B cell (primary cell): ENCODE measurements around the gene PRUNE2. TPM values are rescaled to one million over a fixed set of nuclear protein-coding genes. Genes with fewer than 3 reads are reported as not detected.

Experiments used
- ATAC-seq: fragments of 200-7000 bp; cut with Tn5 transposase; one replicate; pipeline ENCODE4 v1.10.0; 2021; ENCODE audit warnings: low read depth, mild to moderate bottlenecking, moderate number of reproducible peaks, moderate library complexity
- CTCF ChIA-PET: fragments of 350-600 bp; sonication (Branson Sonifier 250); formaldehyde crosslinking; loops from one replicate; lab custom pipeline; 2021; ENCODE audit warnings: antibody characterized with exemption, inconsistent platforms; lab: Charles Lee
- POLR2A ChIA-PET: fragments of 350-600 bp; sonication (Branson Sonifier 250); formaldehyde crosslinking; loops from one replicate; lab custom pipeline; 2021; ENCODE audit warnings: antibody characterized with exemption; lab: Charles Lee
- DNase-seq: peaks from one replicate; pipeline ENCODE4 v3.0.0; 2013
- H2AFZ ChIP-seq: 2 replicates; pipeline ENCODE4 v1.6.1; 2012; ENCODE audit warnings: mild to moderate bottlenecking, low read depth, low read length; ENCODE audit not compliant: insufficient read depth, poor library complexity, severe bottlenecking
- H3K27ac ChIP-seq, 2 donors: 1 replicate in 1 of 2; 2 replicates in 1 of 2; pipeline ENCODE4 v1.5.1; 2012 to 2013; ENCODE audit warnings: low read length in 2 of 2, mild to moderate bottlenecking in 2 of 2, moderate library complexity in 1 of 2
- H3K27me3 ChIP-seq, 4 experiments: fragments of 200-600 bp in 1 of 4; sonication (generic) in 1 of 4; replicated peaks in 1 of 4; 1 replicate in 2 of 4; 2 replicates in 2 of 4; pipeline versions ENCODE4 v1.6.1 to v1.7.0; 2013 to 2016; ENCODE audit warnings: low read length in 3 of 4, mild to moderate bottlenecking in 2 of 4, mixed read lengths in 1 of 4, moderate library complexity in 1 of 4; ENCODE audit not compliant: insufficient read depth in 4 of 4, control insufficient read depth in 3 of 4; ENCODE audit errors: control extremely low read depth in 1 of 4
- H3K36me3 ChIP-seq, 2 experiments: replicated peaks in 1 of 2; 1 replicate in 1 of 2; 2 replicates in 1 of 2; pipeline versions ENCODE4 v1.6.1 to v1.7.1; 2013; ENCODE audit warnings: low read length in 1 of 2; ENCODE audit not compliant: insufficient read depth in 2 of 2, control insufficient read depth in 1 of 2; ENCODE audit errors: control extremely low read depth in 1 of 2, extremely low read depth in 1 of 2
- H3K4me1 ChIP-seq, 2 donors: fragments of 200-600 bp in 1 of 2; sonication (generic) in 1 of 2; 1 replicate in 1 of 2; 2 replicates in 1 of 2; pipeline versions ENCODE4 v1.5.1 to v1.6.1; 2013 to 2017; ENCODE audit warnings: low read length in 2 of 2; ENCODE audit not compliant: control insufficient read depth in 2 of 2, insufficient read depth in 2 of 2
- H3K4me2 ChIP-seq: replicated peaks from 2 replicates; pipeline ENCODE3; 2012; ENCODE audit warnings: mild to moderate bottlenecking, low read depth, low read length; ENCODE audit not compliant: poor library complexity, severe bottlenecking
- H3K4me3 ChIP-seq, 5 experiments: fragments of 200-600 bp in 1 of 5; sonication (generic) in 1 of 5; 1 replicate in 3 of 5; 2 replicates in 2 of 5; pipeline versions ENCODE4 v1.5.1 to v1.7.0; 2011 to 2016; ENCODE audit warnings: low read length in 4 of 5, mild to moderate bottlenecking in 4 of 5, low read depth in 2 of 5, control low read depth in 1 of 5, moderate library complexity in 1 of 5; ENCODE audit not compliant: insufficient read depth in 1 of 5; ENCODE audit errors: control extremely low read depth in 1 of 5, extremely low read depth in 1 of 5
- H3K79me2 ChIP-seq: fragments of 200-600 bp; sonication (generic); one replicate; pipeline ENCODE4 v1.6.0; 2016; ENCODE audit warnings: low read length; ENCODE audit not compliant: control insufficient read depth, insufficient read depth
- H3K9ac ChIP-seq: fragments of 200-600 bp; sonication (generic); 2 replicates; pipeline ENCODE4 v1.6.1; 2017; ENCODE audit warnings: mild to moderate bottlenecking, low read length, moderate library complexity
- H3K9me3 ChIP-seq, 3 donors: one replicate each; pipeline versions ENCODE4 v1.6.1 to v1.7.1; 2013; ENCODE audit warnings: low read length in 2 of 3; ENCODE audit not compliant: control insufficient read depth in 2 of 3, insufficient read depth in 1 of 3; ENCODE audit errors: control extremely low read depth in 1 of 3
- H4K20me1 ChIP-seq: 2 replicates; pipeline ENCODE4 v1.6.0; 2012; ENCODE audit warnings: mild to moderate bottlenecking, low read length; ENCODE audit not compliant: insufficient read depth, control insufficient read depth, poor library complexity, severe bottlenecking
- H3K27ac Mint-ChIP-seq: one replicate; pipeline ENCODE4 v1.8.0; 2021; ENCODE audit warnings: mixed read lengths
- H3K27me3 Mint-ChIP-seq: one replicate; pipeline ENCODE4 v1.8.0; 2021; ENCODE audit warnings: mixed read lengths
- H3K4me1 Mint-ChIP-seq: one replicate; pipeline ENCODE4 v1.8.0; 2021; ENCODE audit warnings: mixed read lengths
- H3K4me3 Mint-ChIP-seq: one replicate; pipeline ENCODE4 v1.8.0; 2021; ENCODE audit warnings: mixed read lengths
- H3K9me3 Mint-ChIP-seq: one replicate; pipeline ENCODE4 v1.8.0; 2022; ENCODE audit warnings: mixed read lengths; ENCODE audit not compliant: insufficient read depth
- CTCF ChIP-seq: fragments of 200-600 bp; IDR thresholded peaks from one replicate; pipeline ENCODE4 v1.8.0; 2022; ENCODE audit warnings: antibody characterized with exemption, mild to moderate bottlenecking
- EZH2 ChIP-seq: IDR thresholded peaks from 2 replicates; pipeline ENCODE4 v1.6.1; 2012; ENCODE audit warnings: borderline replicate concordance, low read depth, mild to moderate bottlenecking, moderate library complexity, low read length; ENCODE audit not compliant: insufficient read depth, poor library complexity, severe bottlenecking
- WGBS: methylation state at CpG from one replicate; pipeline ENCODE4 v1.1.5; 2013; ENCODE audit warnings: missing lambda C conversion rate; ENCODE audit not compliant: insufficient coverage; 5-methylcytosine and 5-hydroxymethylcytosine counted together
- intact Hi-C: fragments of 100-400 bp; cut with micrococcal nuclease; formaldehyde crosslinking; loops from one replicate; pipeline ENCODE4 v1.10.0; 2022
- polyA plus RNA-seq: library from polyadenylated mRNA; depleted of rRNA; stranded (reverse); fragments of >200 nt; gene quantifications from 2 replicates; pipeline ENCODE4 v1.2.3, GENCODE V29; 2012
- total RNA-seq, 2 donors: library from RNA; stranded (reverse); fragments of 120-200 nt in 1 of 2; gene quantifications; 1 replicate in 1 of 2; 2 replicates in 1 of 2; pipeline versions ENCODE4 v1.2.3 to v1.2.4, GENCODE V29; 2013 to 2022

The PRUNE2 gene
- total and polyA plus RNA-seq, 2 donors (not counting 1 experiment from before 2014, with no cell fraction given) = 0.12 TPM; not detected in 1

- no peak for ATAC-seq
- H3K27ac Mint-ChIP-seq = no peak overlapping the region
- TF ChIP-seq CTCF (no peak), EZH2 (no peak)
- intact Hi-C loops = loop anchor here (5.0 kb wide), 1 partner anchor 322 kb away; no protein-coding TSS in a partner anchor
- Histone ChIP-seq H3K9ac (no peak overlapping the region), H3K4me3 (no peak overlapping the region), H3K27ac (no peak overlapping the region), H4K20me1 (no peaks in the 10 kb centered on the region), H3K79me2 (no peaks in the 10 kb centered on the region), H3K36me3 (no peaks in the 10 kb centered on the region), H3K4me1 (no peaks in the 10 kb centered on the region), H2AFZ (no peak overlapping the region), H3K27me3 (no peaks in the 10 kb centered on the region), H3K9me3 (peaks cover 0 to 3% (median 0%) of the 10 kb centered on the region in 3 donors), H3K4me2 (no peak overlapping the region)
- peaks cover 12% of the 10 kb centered on the region for H3K27me3 Mint-ChIP-seq
- no peak overlapping the region for H3K4me3 Mint-ChIP-seq
- CTCF ChIA-PET = no interaction called here
- no peak for DNase-seq
- POLR2A ChIA-PET = no interaction called here
- WGBS = 88% methylated on average over 3 of the region's 5 CpGs
- no peaks in the 10 kb centered on the region for H3K9me3 Mint-ChIP-seq
- H3K4me1 Mint-ChIP-seq = no peaks in the 10 kb centered on the region
These were observed 240.5 kb downstream of the PRUNE2 start for GRCh38 chr9:76665458-76665857.

DNA sequence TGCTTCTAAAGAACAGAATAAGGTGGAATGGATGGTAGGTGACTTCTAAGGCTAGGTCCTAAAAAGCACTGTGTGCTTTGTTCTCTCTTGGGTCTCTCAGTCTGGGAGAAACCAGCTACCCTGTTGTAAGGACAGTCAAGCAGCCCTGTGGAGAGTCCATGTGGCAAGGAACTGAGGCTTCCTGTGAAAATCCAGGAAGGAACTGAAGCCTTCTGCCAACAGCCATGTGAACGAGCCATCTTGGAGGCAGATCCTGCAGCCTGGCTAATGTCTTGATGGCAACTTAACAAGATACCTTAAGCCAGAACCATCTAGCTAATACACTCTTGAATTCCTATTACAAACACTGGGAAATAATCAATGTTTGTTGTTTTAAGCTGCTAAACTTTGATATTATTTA is 241.8 kb downstream of the PRUNE2 start:
- H4K20me1 ChIP-seq = no peaks in the 10 kb centered on the region
- Mint-ChIP-seq H3K4me1 (no peaks in the 10 kb centered on the region), H3K4me3 (no peak overlapping the region), H3K9me3 (no peaks in the 10 kb centered on the region), H3K27me3 (peaks cover 12% of the 10 kb centered on the region), H3K27ac (no peak overlapping the region)
- H3K4me3 ChIP-seq = no peak overlapping the region
- peaks cover 0 to 3% (median 0%) of the 10 kb centered on the region in 3 donors for H3K9me3 ChIP-seq
- H3K27ac ChIP-seq = no peak overlapping the region
- no peaks in the 10 kb centered on the region for H3K36me3 ChIP-seq
- intact Hi-C loops = no loop called here
- DNase-seq (no peak), ATAC-seq (no peak)
- no peaks in the 10 kb centered on the region for H3K4me1 ChIP-seq
- H3K4me2 ChIP-seq = no peak overlapping the region
- ChIA-PET POLR2A (no interaction called here), CTCF (interaction anchor here (0.7 to 1.4 kb wide), 3 partner anchors 25 to 265 kb away, joined by 3 read pairs; no protein-coding TSS in a partner anchor)
- no peaks in the 10 kb centered on the region for H3K27me3 ChIP-seq
- H3K79me2 ChIP-seq = no peaks in the 10 kb centered on the region
- TF ChIP-seq CTCF (no peak), EZH2 (no peak)
- no peak overlapping the region for H2AFZ ChIP-seq
- WGBS = no CpG with 5 or more reads among the region's 1 CpG
- H3K9ac ChIP-seq = no peak overlapping the region
